ENCODE results near the gene CAPN8. TPM values are rescaled to one million over a fixed set of nuclear protein-coding genes. Genes with fewer than 3 reads are reported as not detected.

Gene CAPN8
- total RNA-seq, 1 donor, result not detected

GRCh38 chr1:223711747-223712193 lies 46.3 kb upstream of the CAPN8 start:
- peak overlapping the region; percentile 47 for H3K4me3 ChIP-seq (ENCODE audit: low read depth, low read length)
- no peak for TF ChIP-seq CTCF (IDR thresholded peaks at IDR 0.05; ENCODE audit: insufficient read depth, low read length)
- DNase-seq (ENCODE audit: low read depth), result no peak

GRCh38 chr1:223711173-223711572 lies 45.7 kb upstream of the CAPN8 start:
- peak; percentile 63 for DNase-seq (ENCODE audit: low read depth)
- H3K4me3 ChIP-seq (ENCODE audit: low read depth, low read length), result no peak overlapping the region
- TF ChIP-seq CTCF (IDR thresholded peaks at IDR 0.05; ENCODE audit: insufficient read depth, low read length), result no peak

- DNase-seq (ENCODE audit: low read depth), result no peak
Observed at GRCh38 chr1:223710179-223711133, 45.0 kb upstream of the CAPN8 start.

GRCh38 chr1:223709598-223709997 lies 44.1 kb upstream of the CAPN8 start:
- TF ChIP-seq CTCF (IDR thresholded peaks at IDR 0.05; ENCODE audit: insufficient read depth, low read length), result peak; percentile 66
- H3K4me3 ChIP-seq (ENCODE audit: low read depth, low read length), result no peak overlapping the region
- peak; percentile 61 for DNase-seq (ENCODE audit: low read depth)

More at GRCh38 chr1:223710179-223711133, 45.0 kb upstream of the CAPN8 start:
- TF ChIP-seq CTCF (IDR thresholded peaks at IDR 0.05; ENCODE audit: insufficient read depth, low read length), result no peak
- H3K4me3 ChIP-seq (ENCODE audit: low read depth, low read length), result no peak overlapping the region

- no peak for TF ChIP-seq CTCF (IDR thresholded peaks at IDR 0.05; ENCODE audit: insufficient read depth, low read length)
- DNase-seq (ENCODE audit: low read depth), result no peak
- H3K4me3 ChIP-seq (ENCODE audit: low read depth, low read length), result no peak overlapping the region
Observed at GRCh38 chr1:223708651-223709268, 43.3 kb upstream of the CAPN8 start.

GRCh38 chr1:223708001-223708359 lies 42.5 kb upstream of the CAPN8 start:
- H3K4me3 ChIP-seq (ENCODE audit: low read depth, low read length), result no peak overlapping the region
- no peak for DNase-seq (ENCODE audit: low read depth)
- TF ChIP-seq CTCF (IDR thresholded peaks at IDR 0.05; ENCODE audit: insufficient read depth, low read length), result peak; percentile 41
